ENCODE data around the gene EXOC7. TPM values are rescaled to one million over a fixed set of nuclear protein-coding genes. Genes with fewer than 3 reads are reported as not detected.

Gene EXOC7
- total and polyA plus RNA-seq, 2 of the 8 experiments (the other 6 are each of a cell fraction or from before 2014, with no cell fraction given) = 77.1 to 92.6 TPM

- TF ChIP-seq CHD7 (IDR thresholded peaks at IDR 0.05; ENCODE audit: insufficient replicate concordance, low read length) (no peak), KDM5A (IDR thresholded peaks at IDR 0.05; ENCODE audit: low read length) (no peak), MAX (IDR thresholded peaks at IDR 0.05) (no peak), TAF1 (IDR thresholded peaks at IDR 0.05; ENCODE audit: low read depth, low read length) (no peak), TBP (IDR thresholded peaks at IDR 0.05; ENCODE audit: low read depth, low read length) (no peak), NANOG (IDR thresholded peaks at IDR 0.05; ENCODE audit: insufficient read depth, low read depth, low read length, poor library complexity, severe bottlenecking) (no peak), BCL11A (IDR thresholded peaks at IDR 0.05; ENCODE audit: low read depth in 2 of 2, low read length in 2 of 2) (no peak), SIX5 (IDR thresholded peaks at IDR 0.05; ENCODE audit: low read depth, low read length) (no peak), USF2 (IDR thresholded peaks at IDR 0.05; ENCODE audit: low read length) (no peak), BRCA1 (IDR thresholded peaks at IDR 0.05; ENCODE audit: low read depth, low read length) (no peak), JUN (IDR thresholded peaks at IDR 0.05; ENCODE audit: low read depth, low read length) (no peak), CHD2 (IDR thresholded peaks at IDR 0.05; ENCODE audit: low read length) (no peak)
These were observed 33.4 kb upstream of the EXOC7 start (continued) for GRCh38 chr17:76137001-76137350.

Data from H1 (cell line).